PC-3 (cell line): ENCODE data around the gene BUD13. TPM values are rescaled to one million over a fixed set of nuclear protein-coding genes. Genes with fewer than 3 reads are reported as not detected.
A peak's percentile ranks its signal among the peaks of the same experiment; 100 is the strongest.

Source experiments
- ATAC-seq: fragments of 200-7000 bp; cut with Tn5 transposase; 2 replicates; pipeline ENCODE4 v1.9.1; 2020; ENCODE audit warnings: mild to moderate bottlenecking, moderate library complexity
- BruUV-seq: library from RNA; stranded (reverse); fragments of 400-500 nt; replicated peaks from 2 replicates; lab custom pipeline; 2021; lab: Mats Ljungman, UMichigan
- CTCF ChIA-PET: fragments of 300-600 bp; sonication (Branson Sonifier 250); formaldehyde crosslinking; loops from one replicate; lab custom pipeline; 2022; ENCODE audit warnings: antibody characterized with exemption; lab: Charles Lee
- POLR2A ChIA-PET: fragments of 300-600 bp; sonication (Branson Sonifier 250); formaldehyde crosslinking; loops from one replicate; lab custom pipeline; 2022; ENCODE audit warnings: antibody characterized with exemption; ENCODE audit not compliant: unreplicated experiment; lab: Charles Lee
- DNase-seq: peaks from one replicate; pipeline ENCODE4 v3.0.0-alpha.2; 2015
- H2AFZ ChIP-seq: fragments of 300-600 bp; sonication (generic); 2 replicates; pipeline ENCODE4 v1.6.0; 2016; ENCODE audit warnings: antibody characterized with exemption, low read length
- H3F3A ChIP-seq: fragments of 300-600 bp; sonication (generic); one replicate; pipeline ENCODE4 v1.6.0; 2017; ENCODE audit warnings: antibody characterized with exemption, low read length, control low read depth, mild to moderate bottlenecking; ENCODE audit not compliant: unreplicated experiment
- H3K27ac ChIP-seq: fragments of 300-600 bp; sonication (generic); 2 replicates; pipeline ENCODE4 v1.5.1; 2016; ENCODE audit warnings: mild to moderate bottlenecking, low read length
- H3K27me3 ChIP-seq: fragments of 300-600 bp; sonication (generic); 2 replicates; pipeline ENCODE4 v1.6.1; 2016; ENCODE audit warnings: low read length, mixed read lengths
- H3K36me3 ChIP-seq: fragments of 300-600 bp; sonication (generic); 2 replicates; pipeline ENCODE4 v1.6.1; 2016; ENCODE audit warnings: low read depth, mixed run types, low read length, mixed read lengths
- H3K4me1 ChIP-seq: fragments of 300-600 bp; sonication (generic); 2 replicates; pipeline ENCODE4 v1.5.1; 2016; ENCODE audit warnings: low read length; ENCODE audit not compliant: insufficient read depth
- H3K4me2 ChIP-seq: fragments of 300-600 bp; sonication (generic); 2 replicates; pipeline ENCODE4 v1.6.0; 2016; ENCODE audit warnings: low read length
- H3K4me3 ChIP-seq: fragments of 300-600 bp; sonication (generic); 2 replicates; pipeline ENCODE4 v1.5.1; 2016; ENCODE audit warnings: mild to moderate bottlenecking, low read length, mixed read lengths
- H3K79me2 ChIP-seq: fragments of 300-600 bp; sonication (generic); 2 replicates; pipeline ENCODE4 v1.6.1; 2017; ENCODE audit warnings: low read length, mixed read lengths
- H3K9ac ChIP-seq: fragments of 300-600 bp; sonication (generic); 2 replicates; pipeline ENCODE4 v1.6.0; 2016; ENCODE audit warnings: mild to moderate bottlenecking, low read length
- H3K9me2 ChIP-seq: fragments of 300-600 bp; sonication (generic); replicated peaks from 2 replicates; pipeline ENCODE4 v1.6.1; 2016; ENCODE audit warnings: mixed run types, low read length, mixed read lengths
- H3K9me3 ChIP-seq: fragments of 300-600 bp; sonication (generic); 2 replicates; pipeline ENCODE4 v1.6.1; 2016; ENCODE audit warnings: low read length, mixed read lengths
- H4K20me1 ChIP-seq: fragments of 300-600 bp; sonication (generic); 2 replicates; pipeline ENCODE4 v1.6.1; 2016; ENCODE audit warnings: low read length, mixed read lengths
- EZH2 ChIP-seq: fragments of 300-600 bp; sonication (generic); IDR thresholded peaks from one replicate; pipeline ENCODE4 v1.6.1; 2017; ENCODE audit warnings: antibody characterized with exemption, mild to moderate bottlenecking, low read length; ENCODE audit not compliant: unreplicated experiment
- EZH2phosphoT487 ChIP-seq: fragments of 300-600 bp; sonication (generic); IDR thresholded peaks from 2 replicates; pipeline ENCODE4 v1.6.1; 2018; ENCODE audit warnings: mild to moderate bottlenecking, antibody characterized with exemption, low read length, borderline replicate concordance
- intact Hi-C: fragments of 100-400 bp; cut with micrococcal nuclease; formaldehyde crosslinking; loops from 2 replicates; pipeline ENCODE4 v1.9.0; 2023
- total RNA-seq: library from RNA; depleted of rRNA; stranded (reverse); fragments of >200 nt; gene quantifications from 2 replicates; pipeline ENCODE4 v1.2.3, GENCODE V29; 2014
- TF ChIP-seq, protein P1 (sequence below): fragments of 300-600 bp; sonication (generic); conservative IDR thresholded peaks from 2 replicates; pipeline ENCODE4 v1.5.1; 2017; ENCODE audit warnings: antibody characterized with exemption, low read depth, mild to moderate bottlenecking, low read length

BUD13 gene
- total RNA-seq, 1 experiment from 2014 or later: 28.9 TPM

DNA sequence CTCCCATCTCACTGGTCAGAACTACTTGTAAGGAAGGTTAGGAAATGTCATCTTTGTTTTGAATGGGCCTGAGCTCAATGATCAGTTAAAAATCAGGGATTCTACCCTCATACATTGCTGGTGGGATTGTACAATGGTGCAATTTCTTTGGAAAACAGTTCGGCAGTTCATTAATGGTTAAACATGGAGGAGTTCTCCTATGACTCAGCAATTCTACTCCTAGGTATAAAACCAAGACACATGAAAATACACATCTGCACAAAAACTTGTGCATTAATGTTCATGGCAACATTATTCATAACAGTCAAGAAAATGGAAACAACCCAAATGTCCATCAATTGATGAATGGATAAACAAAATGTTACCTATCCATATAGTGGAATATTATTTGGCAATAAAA lies 23.8 kb upstream of the BUD13 start:
- H4K20me1 ChIP-seq: no peaks in the 10 kb centered on the region
- H3K9me2 ChIP-seq: no peaks in the 10 kb centered on the region
- no TSS peak for BruUV-seq
- H3F3A ChIP-seq: no peaks in the 10 kb centered on the region
- no peaks in the 10 kb centered on the region for H3K79me2 ChIP-seq
- H3K9ac ChIP-seq: no peak overlapping the region
- no peak overlapping the region for H3K4me2 ChIP-seq
- H2AFZ ChIP-seq: no peak overlapping the region
- H3K27ac ChIP-seq: no peak overlapping the region
- CTCF ChIA-PET: no interaction called here
- intact Hi-C loops: no loop called here
- POLR2A ChIA-PET: no interaction called here
- H3K27me3 ChIP-seq: no peaks in the 10 kb centered on the region
- TF ChIP-seq EZH2: no peak
- TF ChIP-seq, protein P1, sequence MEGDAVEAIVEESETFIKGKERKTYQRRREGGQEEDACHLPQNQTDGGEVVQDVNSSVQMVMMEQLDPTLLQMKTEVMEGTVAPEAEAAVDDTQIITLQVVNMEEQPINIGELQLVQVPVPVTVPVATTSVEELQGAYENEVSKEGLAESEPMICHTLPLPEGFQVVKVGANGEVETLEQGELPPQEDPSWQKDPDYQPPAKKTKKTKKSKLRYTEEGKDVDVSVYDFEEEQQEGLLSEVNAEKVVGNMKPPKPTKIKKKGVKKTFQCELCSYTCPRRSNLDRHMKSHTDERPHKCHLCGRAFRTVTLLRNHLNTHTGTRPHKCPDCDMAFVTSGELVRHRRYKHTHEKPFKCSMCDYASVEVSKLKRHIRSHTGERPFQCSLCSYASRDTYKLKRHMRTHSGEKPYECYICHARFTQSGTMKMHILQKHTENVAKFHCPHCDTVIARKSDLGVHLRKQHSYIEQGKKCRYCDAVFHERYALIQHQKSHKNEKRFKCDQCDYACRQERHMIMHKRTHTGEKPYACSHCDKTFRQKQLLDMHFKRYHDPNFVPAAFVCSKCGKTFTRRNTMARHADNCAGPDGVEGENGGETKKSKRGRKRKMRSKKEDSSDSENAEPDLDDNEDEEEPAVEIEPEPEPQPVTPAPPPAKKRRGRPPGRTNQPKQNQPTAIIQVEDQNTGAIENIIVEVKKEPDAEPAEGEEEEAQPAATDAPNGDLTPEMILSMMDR: no peak
- no peak for TF ChIP-seq EZH2phosphoT487
- ATAC-seq (no peak), DNase-seq (no peak)
- H3K4me3 ChIP-seq: no peak overlapping the region
- H3K4me1 ChIP-seq: peaks cover 19% of the 10 kb centered on the region
- H3K36me3 ChIP-seq: no peaks in the 10 kb centered on the region
- no peaks in the 10 kb centered on the region for H3K9me3 ChIP-seq

DNA sequence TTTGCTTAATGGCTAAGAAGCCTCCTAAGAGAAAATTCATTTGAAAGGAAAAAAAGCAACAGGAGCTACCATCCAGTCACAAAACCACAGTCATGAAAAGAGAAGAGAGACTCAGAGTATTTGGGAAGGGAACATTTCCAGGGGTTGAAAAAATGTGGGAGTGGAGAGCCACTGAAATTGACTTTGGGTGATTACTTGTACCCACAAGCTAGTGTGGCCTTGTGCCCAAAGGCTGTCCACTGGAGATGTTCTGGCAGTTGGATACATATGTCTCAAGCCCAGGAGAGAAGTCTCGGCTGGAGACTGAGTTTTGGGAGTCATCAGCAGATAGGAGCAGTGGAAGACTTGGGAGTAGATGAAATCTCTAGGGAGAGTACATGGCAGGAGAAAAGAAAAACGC lies 22.1 kb upstream of the BUD13 start:
- Histone ChIP-seq H3K9ac (no peak overlapping the region), H3K4me2 (no peak overlapping the region), H3K27me3 (no peaks in the 10 kb centered on the region), H3K9me3 (no peaks in the 10 kb centered on the region), H3K9me2 (no peaks in the 10 kb centered on the region), H3F3A (no peaks in the 10 kb centered on the region), H3K36me3 (no peaks in the 10 kb centered on the region), H3K4me3 (no peak overlapping the region), H4K20me1 (no peaks in the 10 kb centered on the region), H3K4me1 (peaks cover 19% of the 10 kb centered on the region), H3K27ac (no peak overlapping the region), H3K79me2 (no peaks in the 10 kb centered on the region), H2AFZ (no peak overlapping the region)
- ChIA-PET CTCF (no interaction called here), POLR2A (no interaction called here)
- ATAC-seq: no peak
- intact Hi-C loops: loop anchor here (5.0 kb wide), 2 partner anchors 57 to 312 kb away; no protein-coding TSS in a partner anchor
- TF ChIP-seq EZH2: no peak
- no peak for DNase-seq
- no TSS peak for BruUV-seq

DNA sequence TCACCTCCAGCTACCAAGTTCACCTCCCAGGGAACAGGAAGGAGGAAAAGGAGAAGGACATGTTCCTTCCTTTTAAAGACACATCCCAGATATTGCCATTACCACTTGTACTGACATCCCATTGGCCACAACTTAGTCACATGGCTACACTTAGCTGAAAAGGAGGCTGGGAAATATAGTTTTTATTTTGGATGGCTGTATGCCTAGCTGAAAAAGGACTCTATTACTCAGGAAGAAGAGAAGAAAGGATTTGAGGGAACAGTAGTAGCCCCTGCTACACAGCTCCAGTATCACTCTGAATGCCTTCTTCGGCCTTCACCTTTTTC lies 20.9 kb upstream of the BUD13 start:
- no peaks in the 10 kb centered on the region for H4K20me1 ChIP-seq
- ChIA-PET CTCF (interaction anchor here (0.9 kb wide), 1 partner anchor 42 kb away, joined by 4 read pairs; no protein-coding TSS in a partner anchor), POLR2A (no interaction called here)
- TF ChIP-seq EZH2 (no peak), EZH2phosphoT487 (no peak)
- TF ChIP-seq, protein P1: no peak
- BruUV-seq: no TSS peak
- intact Hi-C loops: loop anchor here (5.0 kb wide), 2 partner anchors 59 to 314 kb away; no protein-coding TSS in a partner anchor
- H3K9me3 ChIP-seq: no peaks in the 10 kb centered on the region
- ATAC-seq (no peak), DNase-seq (peak; percentile 17)
- no peaks in the 10 kb centered on the region for H3K9me2 ChIP-seq
- H3K79me2 ChIP-seq: no peaks in the 10 kb centered on the region
- no peak overlapping the region for H3K27ac ChIP-seq
- no peaks in the 10 kb centered on the region for H3F3A ChIP-seq
- no peak overlapping the region for H3K4me3 ChIP-seq
- no peak overlapping the region for H2AFZ ChIP-seq
- H3K27me3 ChIP-seq: no peaks in the 10 kb centered on the region
- peaks cover 19% of the 10 kb centered on the region for H3K4me1 ChIP-seq
- no peak overlapping the region for H3K4me2 ChIP-seq
- no peaks in the 10 kb centered on the region for H3K36me3 ChIP-seq
- H3K9ac ChIP-seq: no peak overlapping the region
